ENCODE measurements around the gene TMEM14B.
"Not testable (repeated sequence)": the region's sequence is repeated elsewhere in the genome, so short reads cannot be mapped to it uniquely, and the experiment has no call there.

Gene TMEM14B

DNA sequence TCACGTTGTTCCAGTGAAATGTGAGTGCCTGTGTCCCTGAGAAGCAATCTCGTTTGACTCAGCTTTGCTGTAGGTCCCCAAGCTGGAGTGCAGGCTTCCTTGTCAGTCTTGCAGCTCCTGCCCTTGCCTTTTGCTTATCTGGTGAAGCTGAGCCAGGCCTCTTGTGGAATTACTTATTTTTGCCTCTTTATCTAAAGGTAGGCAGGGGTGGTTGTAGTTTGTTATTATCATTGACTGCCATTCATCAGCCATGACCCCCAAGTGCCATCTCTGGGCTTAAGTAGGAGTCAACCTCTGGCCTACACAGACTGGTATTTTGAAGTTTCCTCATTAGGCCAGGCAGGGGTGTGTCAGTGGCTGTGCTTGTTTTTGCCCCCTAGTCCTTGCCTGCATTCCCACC lies 2.1 kb downstream of the TMEM14B start:
- DNase-seq, result no peak

DNA sequence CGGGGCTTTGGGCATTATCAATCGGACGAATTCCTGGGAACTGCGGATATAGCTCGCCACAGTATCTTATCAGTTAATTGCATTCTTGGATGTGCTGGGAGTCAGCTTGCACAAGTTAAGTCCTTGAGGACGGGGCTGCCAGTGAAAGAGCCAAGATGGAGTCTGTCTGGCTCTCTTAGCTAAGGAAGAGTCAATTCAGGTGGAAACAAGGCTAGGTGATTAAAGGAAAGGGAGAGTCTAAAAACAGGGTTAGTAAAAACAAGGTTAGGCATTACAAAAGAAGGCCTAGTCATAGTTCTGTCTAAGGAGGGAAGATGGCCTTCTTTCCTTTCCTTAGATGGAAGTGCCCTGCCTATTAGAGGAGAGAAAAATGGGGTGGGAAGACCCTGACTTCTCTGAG lies 3.0 kb downstream of the TMEM14B start:
- DNase-seq, result not testable (repeated sequence)

DNA sequence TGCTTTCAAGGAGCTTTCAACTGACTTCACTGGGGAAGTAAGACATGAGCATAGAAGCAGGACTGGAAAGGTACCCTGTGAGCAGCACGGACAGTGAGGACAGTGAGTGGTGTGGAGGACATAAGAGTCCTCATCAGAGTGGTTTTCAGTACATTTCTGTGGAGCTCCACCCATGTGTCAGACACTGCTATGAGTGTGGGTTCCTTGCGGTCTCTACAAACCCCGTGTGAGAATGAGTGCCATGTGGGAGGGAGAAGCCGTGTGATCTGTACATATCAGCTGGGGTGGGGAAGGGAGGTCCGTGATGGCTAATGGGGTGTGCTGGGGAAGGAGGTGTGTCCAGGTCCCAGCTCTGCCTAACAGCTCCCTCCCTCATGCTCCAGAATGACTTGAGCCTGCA lies 4.2 kb downstream of the TMEM14B start:
- DNase-seq, result not testable (repeated sequence)

DNA sequence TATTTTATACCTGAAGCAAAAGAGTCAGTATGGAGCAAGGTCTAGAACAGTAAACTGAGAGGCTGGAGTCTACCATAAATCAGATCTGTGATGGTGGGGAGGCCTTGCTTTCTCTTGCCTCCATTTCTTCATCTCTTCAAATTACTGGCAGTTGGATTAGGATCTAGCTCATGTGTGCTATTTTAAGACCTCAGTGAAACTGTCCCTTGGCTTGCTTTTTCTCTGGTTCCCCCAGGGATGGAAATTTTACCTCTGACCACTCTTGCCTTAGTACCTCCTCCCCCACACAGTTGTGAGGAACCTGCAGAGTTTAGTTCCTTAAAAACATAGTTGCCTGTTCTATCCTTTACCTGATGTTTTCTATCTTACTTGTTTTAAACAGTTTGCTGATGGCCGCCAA lies 8.5 kb downstream of the TMEM14B start:
- DNase-seq, result no peak

DNA sequence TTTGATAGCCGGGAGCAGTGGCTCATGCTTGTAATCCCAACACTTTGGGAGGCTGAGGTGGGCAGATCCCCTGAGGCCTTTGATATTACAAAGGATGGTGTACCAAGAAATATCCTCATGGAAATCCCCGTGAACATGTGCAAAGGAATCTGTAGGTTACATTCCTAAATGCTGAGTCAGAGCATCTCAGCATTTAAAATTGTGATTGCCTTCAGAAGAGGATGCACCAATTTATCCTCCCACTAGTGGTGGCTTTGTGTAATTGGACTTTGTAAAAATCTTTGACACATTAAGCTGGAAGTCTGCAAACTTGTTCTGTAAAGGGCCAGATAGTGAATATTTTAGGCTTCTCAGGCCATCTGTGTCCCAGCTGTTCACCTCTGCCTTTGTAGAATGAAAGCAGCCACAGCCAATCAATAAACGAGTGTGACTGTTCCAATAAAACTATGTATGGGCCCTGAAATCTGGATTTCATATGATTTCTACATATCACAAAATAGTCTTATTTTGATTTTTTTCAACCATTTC lies 11.8 kb downstream of the TMEM14B start:
- no peak for DNase-seq

DNA sequence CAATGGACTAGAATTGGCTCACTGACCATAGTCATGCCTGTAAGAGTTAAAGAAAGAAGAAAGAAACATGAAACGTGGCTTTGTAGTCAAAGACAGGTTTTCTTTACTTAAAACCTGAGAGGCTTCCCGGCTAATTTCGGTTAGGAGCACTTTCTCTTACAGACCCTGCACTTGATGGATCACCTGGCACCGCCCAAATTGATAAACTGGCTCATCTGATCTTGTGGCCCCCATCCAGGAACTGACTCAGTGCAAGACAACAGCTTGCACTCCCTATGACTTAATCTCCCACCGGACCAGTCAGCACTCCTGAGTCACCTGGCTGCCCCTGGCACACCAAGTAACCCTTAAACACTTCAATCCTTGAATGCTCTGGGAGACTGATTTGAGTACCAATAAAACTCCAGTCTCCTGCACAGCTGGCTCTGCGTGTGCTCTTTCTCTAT lies 12.3 kb downstream of the TMEM14B start:
- no peak for DNase-seq

DNA sequence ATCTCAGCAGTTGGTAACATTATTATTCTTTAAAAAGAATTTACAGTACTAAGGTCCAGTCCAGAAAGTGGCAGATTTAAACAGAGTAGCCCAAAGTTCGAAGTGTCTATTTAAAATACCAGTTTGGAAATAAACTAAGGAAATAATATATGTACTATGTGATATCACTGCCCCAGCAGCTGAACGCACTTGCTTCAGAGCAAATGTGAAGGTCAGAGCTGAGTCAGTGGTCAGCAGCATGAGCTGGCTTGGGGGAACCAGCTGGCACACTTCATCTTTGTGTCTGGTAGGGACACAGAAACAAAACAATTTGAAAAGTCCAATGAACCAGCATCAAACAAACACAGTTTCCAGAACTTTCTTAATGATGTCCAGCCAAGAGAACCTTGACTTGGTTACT lies 15.4 kb downstream of the TMEM14B start:
- no peak for DNase-seq

DNA sequence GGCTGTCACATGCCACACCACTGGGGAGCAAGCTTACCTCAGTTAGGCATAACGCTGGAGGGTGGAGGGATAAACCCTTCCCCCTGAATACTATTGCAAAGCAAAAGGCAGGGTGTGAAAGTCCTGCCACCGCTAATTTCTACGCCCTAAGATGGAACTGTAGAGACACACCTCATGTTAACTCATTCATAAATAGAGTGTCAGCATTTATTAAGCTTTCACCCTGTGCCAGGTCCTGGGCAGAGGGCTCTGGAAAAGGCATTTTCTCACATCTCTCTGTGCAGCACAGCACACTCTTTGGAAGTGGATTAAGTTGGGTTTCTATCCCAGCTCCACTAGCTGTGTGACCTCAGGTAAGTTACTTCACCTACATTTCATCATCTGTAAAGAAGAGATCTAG lies 21.8 kb downstream of the TMEM14B start:
- DNase-seq, result no peak

DNA sequence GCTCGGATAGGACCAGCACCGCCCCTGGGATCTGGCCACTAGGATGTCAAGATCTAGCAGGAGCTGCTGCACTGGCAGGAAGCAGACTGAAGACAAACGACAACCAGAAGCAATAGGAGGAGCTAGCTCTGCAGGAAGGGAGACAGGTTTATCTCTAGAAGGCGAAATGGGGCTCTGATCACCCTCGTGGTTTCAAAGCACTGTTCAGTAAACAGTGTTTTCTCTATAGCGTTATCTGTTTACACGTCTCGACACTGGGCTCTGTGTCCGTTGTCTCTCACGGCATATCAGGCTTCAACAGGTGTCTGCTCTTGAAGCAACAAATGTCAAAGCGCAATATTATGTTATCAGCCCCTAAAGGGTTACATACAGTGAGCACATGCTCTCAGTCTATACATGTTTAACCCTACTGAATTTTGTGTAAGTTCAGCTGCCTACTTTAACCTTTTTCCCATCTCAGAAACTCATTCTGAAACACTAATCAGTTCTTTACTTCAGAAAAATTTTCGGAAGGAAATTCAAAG lies 23.8 kb downstream of the TMEM14B start:
- DNase-seq, result no peak

DNA sequence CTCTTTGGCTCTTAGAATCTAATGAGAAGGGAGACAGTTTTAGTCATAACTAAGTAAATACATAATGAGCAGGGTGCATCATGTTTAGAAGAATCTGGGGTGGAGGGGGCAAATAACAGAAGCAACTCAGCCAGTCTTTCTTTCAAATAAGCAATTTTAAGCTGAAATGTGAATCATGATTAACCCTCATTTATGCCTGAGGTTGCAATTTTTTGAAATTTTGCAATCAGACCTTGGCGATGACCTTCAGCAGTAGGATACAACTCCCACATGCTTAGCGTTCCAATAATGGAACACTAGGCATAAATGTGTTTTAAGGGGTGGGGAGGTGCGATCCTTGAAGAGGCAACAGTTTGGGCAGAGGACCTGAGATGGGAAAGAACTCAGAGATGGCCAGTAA lies 30.6 kb downstream of the TMEM14B start:
- DNase-seq, result no peak

DNA sequence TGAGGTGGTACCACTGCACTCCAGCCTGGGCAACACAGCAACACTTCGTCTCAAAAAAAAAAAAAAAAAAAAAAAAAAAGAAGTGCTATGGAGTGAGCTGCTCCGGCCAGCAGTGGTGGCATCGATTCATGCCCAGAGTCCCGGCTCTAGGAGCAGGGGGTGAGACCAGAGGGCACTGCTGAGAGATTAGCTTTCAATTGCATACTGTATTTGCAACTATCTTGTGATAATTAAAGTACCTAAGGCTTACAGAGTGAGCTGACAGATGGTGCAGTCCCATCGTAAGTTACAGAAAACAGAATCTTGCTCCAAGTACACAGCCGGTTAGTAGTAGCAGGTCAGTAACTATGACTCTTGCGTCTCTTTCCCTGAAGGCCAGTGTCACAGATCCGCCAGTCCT lies 31.5 kb downstream of the TMEM14B start:
- DNase-seq, result no peak

DNA sequence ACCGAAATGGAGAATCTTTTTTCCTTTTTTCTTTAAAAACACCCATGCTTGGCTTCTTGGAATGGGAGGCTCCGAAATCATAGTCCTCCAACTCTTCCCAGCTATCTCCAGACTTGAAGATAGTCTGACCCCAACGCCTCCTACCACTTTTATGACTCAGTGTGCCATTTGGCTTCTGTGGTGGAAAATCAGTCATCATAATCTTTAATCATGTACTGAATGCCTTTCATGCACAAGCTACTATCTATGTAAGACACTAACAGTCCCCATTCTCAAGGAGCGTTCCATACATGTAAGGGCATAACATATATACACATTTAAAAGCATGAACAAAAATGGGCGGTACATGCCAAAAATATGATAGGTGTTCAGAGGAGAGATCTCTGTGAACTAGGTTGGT lies 44.1 kb downstream of the TMEM14B start:
- no peak for DNase-seq

DNA sequence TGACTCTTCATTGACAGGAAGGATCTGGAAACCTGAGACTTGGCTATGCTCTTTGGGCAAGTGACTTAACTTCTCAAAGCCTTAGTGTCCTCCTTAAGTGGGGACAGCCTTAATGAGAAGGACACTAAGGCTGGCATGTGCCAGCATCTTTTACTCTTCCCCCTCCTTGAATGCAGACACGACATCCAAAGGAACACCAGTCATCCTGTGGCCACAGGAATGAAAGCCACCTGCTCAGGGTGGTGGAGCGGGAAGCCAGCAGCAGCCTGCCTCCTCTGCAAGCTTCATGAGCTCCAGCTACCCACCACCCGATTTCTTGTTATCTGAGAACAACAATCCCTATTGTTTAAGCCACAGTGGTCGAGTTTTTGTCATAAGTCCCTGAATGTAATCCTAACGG lies 44.5 kb downstream of the TMEM14B start:
- DNase-seq, result no peak

DNA sequence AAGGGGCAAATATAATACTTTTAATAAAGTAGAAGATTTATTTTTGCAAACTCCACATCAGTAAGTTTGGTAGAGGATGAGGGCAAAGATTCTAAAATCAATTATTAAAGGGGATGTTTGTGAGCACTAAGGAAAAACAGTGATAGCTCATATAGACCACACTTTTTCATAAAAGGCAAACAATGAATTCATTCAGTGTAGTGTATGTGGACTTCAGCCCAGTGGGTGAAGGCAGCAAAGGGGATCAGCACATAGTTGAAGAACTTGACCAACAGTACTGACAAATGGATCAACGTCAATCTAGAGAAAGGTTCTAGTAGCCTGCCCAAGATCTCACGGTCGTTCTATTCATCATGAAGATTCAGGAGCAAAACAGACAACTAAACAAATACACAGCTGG lies 45.4 kb downstream of the TMEM14B start:
- DNase-seq, result no peak

DNA sequence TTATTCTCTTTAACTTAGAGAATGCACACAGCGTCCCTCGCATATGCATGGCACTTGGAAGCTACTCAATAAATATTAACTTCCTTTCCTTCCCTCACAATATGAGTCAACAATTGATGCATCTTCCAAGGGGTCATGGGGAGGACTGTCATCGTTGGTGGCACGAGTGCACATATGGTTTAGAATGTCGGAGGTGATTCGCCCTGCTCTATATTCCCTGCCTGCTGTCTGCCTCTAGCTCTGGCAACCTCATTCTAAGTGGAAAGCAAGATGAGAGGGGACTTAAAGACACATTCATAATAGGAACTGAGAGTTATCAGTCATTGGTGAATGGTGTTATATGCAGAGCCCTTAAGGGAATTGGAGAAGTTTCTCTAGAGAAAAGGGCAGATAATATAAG lies 46.1 kb downstream of the TMEM14B start:
- DNase-seq, result no peak

DNA sequence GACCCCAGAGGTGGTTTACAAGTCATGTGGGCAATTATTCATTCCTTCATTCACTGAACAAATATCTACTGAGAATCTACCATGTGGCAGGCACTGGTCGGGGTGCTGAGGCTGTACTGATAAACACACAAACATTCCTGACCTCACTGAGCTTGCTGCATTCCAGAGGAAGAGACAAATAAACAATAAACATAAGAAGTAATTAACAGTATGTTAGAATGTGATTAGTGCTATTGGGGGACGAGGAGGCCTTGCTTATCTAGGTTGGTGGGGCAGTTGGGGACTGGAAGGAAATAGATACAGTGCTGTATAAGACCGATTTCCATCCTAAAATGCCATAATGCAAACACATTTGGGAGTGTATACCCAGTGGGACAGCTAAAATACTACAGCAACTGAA lies 46.6 kb downstream of the TMEM14B start:
- DNase-seq, result no peak

DNA sequence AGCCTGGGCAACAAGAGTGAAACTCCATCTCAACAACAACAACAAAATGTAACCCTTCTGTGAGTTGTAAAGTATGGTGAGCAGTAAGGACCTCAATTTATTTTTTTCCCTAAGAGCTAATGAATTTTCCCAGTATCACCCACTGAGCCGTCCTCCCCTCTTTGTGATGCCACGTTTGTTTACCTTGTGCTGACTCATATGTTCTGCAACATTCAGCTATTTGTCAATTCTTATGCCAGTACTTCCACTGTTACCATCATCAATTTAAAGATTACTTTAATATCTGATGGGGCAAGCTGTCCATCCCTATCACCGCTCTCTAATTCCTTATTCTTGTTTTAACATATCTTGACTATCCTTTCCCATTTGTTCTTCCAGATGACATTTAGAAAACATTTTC lies 53.2 kb downstream of the TMEM14B start:
- DNase-seq, result no peak

DNA sequence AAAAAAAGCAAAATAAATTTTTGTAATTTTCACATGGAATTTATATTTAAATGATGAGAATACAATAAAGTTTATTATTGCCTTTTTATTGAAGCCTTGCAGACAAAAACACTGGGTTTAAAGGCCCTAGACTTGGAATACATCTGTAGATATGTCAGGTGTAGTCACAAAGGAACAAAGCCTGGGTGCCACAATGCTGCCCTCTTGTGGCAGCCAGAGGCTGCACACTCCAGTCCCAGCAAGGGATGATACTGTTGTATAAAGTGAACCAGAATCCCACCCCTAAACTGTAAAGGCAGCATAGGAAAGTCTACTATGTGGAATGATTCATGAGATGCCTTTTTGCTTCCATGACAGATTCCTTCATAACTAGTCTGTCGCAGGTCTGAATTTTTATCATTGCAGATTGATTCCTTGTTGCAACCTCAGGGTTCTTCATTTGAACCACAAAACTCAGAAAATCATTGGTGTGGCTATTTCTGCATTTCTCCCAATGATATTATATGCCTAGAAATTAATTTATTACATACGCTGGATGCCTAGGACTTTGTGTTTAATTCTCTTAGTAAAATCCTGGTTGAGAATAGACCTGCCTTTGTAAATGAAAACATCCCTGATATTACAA lies 53.7 kb downstream of the TMEM14B start:
- DNase-seq, result peak; percentile 59
